Measurements from ENCODE around the gene OR2M2.

OR2M2 gene

GRCh38 chr1:248189026-248189425, 14.4 kb downstream of the OR2M2 start:
- no peak for TF ChIP-seq CTCF (IDR thresholded peaks at IDR 0.05; ENCODE audit: low read length, missing control alignments)
- DNase-seq (ENCODE audit: low read depth) = no peak
- no peak overlapping the region for H3K4me3 ChIP-seq (replicated peaks; ENCODE audit: low read depth, low read length)

- no peak for TF ChIP-seq CTCF (IDR thresholded peaks at IDR 0.05; ENCODE audit: low read length, missing control alignments)
- no peak for DNase-seq (ENCODE audit: low read depth)
- H3K4me3 ChIP-seq (replicated peaks; ENCODE audit: low read depth, low read length) = no peak overlapping the region
Measured at GRCh38 chr1:248194117-248194516, 19.5 kb downstream of the OR2M2 start.

GRCh38 chr1:248196965-248197364, 22.3 kb downstream of the OR2M2 start, which contains the start of gene OR2M3:
OR2M3 (plus strand) TSS chr1:248197265; CDS start chr1:248203068, 5,803 bp downstream.
- no peak for TF ChIP-seq CTCF (IDR thresholded peaks at IDR 0.05; ENCODE audit: low read length, missing control alignments)
- no peak within 1 kb of the TSS for H3K4me3 ChIP-seq (replicated peaks; ENCODE audit: low read depth, low read length)
- no peak for DNase-seq (ENCODE audit: low read depth)

GRCh38 chr1:248215880-248216279, 41.3 kb downstream of the OR2M2 start:
- no peak for TF ChIP-seq CTCF (IDR thresholded peaks at IDR 0.05; ENCODE audit: low read length, missing control alignments)
- no peak overlapping the region for H3K4me3 ChIP-seq (replicated peaks; ENCODE audit: low read depth, low read length)
- DNase-seq (ENCODE audit: low read depth) = no peak

- TF ChIP-seq CTCF (IDR thresholded peaks at IDR 0.05; ENCODE audit: low read length, missing control alignments) = no peak
- DNase-seq (ENCODE audit: low read depth) = no peak
- H3K4me3 ChIP-seq (replicated peaks; ENCODE audit: low read depth, low read length) = no peak overlapping the region
Measured at GRCh38 chr1:248225537-248225936, 50.9 kb downstream of the OR2M2 start.

GRCh38 chr1:248229360-248229908, 54.8 kb downstream of the OR2M2 start:
- H3K4me3 ChIP-seq (replicated peaks; ENCODE audit: low read depth, low read length) = no peak overlapping the region
- DNase-seq (ENCODE audit: low read depth) = no peak
- no peak for TF ChIP-seq CTCF (IDR thresholded peaks at IDR 0.05; ENCODE audit: low read length, missing control alignments)

Data from fibroblast of pulmonary artery (primary cell).